Activated CD8-positive, alpha-beta memory T cell treated with anti-CD3 and anti-CD28 coated beads, Interleukin-2, amount 50 U/mL, for 24 hours (primary cell): ENCODE measurements around the gene ISG15.
"Not testable (repeated sequence)": the region's sequence is repeated elsewhere in the genome, so short reads cannot be mapped to it uniquely, and the experiment has no call there.

Source experiments
- DNase-seq: peaks from one replicate; pipeline ENCODE4 v3.0.0-alpha.2; 2020; ENCODE audit errors: extremely low read depth

ISG15 gene

DNA sequence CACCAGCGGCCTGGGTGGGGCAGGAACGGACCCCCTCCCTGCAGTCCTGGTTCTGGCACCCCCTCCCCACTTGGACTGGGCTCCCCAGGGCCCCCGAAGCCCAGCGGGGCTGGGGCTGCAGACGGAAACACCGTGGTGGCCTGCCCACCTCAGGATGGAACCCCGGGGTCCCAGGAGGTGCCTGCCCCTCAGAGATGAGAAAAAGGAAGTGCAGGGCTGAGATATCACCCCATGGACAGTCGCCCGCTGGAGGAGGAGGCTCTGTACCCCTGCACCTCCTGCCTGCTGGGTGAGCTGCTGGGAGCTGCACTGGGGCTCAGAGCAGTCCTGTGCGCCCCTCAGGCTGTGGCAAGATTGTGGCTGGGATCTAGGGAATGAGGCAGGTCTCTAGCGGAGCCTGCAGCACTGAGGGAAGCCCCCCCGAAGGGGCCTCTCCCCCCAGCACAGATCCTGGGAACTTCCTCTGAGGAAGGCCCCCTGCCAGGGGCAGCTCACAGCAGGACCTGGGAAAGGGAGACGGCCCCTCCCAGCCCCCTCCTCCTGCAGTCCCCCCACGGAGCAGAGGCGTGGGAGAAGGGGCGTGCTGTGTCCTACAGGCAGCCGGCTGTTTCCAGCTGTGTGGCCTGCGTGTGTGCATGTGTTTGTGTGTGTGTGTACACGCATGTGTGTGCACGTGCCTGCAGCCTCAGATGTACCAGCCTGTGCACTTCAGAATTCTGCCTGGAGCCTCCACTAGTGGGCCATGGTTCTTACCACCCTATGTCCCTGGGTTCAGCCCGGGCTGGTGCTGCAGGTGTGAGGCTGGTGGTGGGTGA is 13.5 kb downstream of the ISG15 start:
- DNase-seq: no peak

DNA sequence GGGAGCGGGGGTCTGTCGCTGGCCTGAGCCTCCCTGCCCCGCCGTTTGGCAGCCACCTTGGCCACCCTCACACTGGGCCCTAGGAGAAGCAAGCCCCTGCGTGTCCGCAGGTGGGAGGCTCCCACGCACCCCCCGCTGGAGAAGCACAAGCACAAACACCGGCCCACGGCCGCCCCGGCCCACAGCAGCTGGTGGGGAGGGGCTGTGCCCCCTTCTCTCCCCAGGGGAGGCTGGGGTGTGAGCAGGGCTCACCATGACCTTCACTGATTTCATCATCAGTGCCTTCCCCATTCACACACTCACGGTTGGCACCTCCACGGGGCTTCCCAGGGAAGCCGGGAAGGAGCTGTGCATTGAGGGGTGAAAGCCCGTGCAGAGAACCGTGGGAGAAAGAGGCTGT is 14.5 kb downstream of the ISG15 start:
- no peak for DNase-seq

DNA sequence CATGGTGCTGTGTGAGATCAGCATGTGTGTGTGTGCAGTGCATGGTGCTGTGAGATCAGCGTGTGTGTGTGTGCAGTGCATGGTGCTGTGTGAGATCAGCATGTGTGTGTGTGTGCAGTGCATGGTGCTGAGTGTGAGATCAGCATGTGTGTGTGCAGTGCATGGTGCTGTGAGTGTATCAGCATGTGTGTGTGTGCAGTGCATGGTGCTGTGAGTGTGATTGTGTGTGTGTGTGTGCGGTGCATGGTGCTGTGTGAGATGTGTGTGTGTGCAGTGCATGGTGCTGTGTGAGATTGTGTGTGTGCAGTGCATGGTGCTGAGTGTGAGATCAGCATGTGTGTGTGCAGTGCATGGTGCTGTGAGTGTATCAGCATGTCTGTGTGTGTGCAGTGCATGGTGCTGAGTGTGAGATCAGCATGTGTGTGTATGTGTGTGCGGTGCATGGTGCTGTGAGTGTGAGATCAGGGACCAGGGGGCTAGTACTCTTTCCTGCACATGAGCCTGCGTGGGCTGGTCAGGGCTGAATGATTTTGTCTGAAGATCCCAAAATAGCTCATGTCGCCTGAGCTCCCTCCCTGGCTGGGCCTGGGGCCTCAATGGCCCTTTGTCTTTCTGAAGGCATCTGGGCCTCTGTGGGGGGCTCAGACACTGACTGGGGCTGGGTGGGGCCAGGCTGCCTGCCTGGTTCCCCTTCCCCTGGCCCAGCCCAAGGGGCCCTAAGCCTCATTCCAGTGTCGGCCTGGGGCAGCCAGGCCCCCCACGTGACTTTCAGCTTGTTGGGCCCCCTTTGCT is 17.8 kb downstream of the ISG15 start:
- DNase-seq: not testable (repeated sequence)

DNA sequence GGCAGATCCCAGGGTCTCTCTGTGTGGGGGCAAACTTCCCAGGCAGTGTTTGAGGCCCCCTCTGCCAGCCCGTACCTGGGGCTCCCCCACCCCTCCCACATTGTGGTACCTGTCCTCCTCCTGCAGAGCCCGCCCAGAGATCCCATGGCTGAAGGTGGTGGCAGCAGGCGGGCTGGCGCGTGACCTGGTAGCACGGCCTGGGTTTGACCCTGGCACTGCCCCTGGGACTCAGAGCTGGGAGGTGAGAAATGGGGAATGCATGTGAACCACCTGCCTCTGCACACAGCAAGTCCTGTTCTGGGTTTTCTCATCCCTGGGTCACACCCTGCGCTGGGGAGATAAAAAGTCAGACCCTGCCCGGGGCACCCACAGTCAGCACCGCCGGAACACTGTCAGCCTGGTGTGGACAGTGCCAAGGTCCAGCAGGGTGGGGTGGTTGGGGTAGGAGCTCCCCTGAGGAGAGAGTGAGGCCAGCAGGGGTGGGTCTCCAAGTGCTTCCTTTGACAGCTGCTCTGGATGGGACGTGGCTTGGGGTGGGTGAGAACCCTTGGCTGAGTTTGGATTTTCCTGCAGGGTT is 18.4 kb downstream of the ISG15 start:
- DNase-seq: no peak

DNA sequence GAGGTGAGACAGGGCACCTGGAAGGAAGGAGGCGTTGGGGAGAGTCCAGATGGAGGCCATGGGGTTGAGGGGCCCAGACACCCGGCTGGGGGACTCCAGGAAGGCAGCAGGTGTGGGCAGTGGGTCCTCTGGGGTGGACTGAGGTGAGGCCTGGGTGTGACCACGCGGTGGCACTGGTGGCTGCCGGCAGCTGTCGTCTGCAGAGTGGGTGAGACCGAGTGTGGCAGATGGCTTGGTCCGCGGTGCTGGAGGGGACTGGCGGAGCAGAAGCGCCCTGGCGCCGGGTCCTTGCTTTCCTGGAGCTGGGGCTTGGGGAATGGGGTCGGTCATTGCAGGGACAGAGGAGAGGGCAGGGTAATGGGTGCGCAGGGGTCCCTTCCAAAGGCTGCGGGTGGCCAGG is 19.1 kb downstream of the ISG15 start:
- no peak for DNase-seq

DNA sequence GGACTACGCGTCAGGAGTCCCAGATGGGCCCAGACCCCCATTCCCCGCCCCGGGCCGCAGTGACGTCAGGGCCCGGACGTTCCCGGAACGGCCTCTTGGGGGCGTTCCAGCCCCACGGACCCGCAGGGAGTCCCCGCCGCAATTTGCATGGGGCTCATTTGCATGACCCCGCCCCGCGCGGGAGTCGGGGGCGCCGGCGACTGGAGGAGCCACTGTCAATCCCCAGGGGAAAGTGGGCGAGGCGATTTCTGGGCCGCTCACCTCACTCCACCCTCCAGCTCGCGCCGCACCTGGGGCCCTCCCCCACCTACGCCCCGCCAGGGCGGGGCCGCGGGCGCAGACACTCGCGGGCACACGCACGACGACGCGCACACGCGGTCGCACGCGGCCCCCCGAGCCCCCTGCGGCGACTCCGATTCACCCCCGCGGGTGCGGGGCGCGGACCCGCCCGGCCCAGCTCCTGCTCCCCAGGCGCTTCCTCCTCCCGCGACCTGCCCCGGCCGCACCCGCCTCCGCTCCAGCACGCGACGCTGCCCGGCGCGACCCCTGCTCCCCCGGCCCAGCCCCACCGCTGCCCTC is 19.8 kb downstream of the ISG15 start:
- peak; percentile 57 for DNase-seq

DNA sequence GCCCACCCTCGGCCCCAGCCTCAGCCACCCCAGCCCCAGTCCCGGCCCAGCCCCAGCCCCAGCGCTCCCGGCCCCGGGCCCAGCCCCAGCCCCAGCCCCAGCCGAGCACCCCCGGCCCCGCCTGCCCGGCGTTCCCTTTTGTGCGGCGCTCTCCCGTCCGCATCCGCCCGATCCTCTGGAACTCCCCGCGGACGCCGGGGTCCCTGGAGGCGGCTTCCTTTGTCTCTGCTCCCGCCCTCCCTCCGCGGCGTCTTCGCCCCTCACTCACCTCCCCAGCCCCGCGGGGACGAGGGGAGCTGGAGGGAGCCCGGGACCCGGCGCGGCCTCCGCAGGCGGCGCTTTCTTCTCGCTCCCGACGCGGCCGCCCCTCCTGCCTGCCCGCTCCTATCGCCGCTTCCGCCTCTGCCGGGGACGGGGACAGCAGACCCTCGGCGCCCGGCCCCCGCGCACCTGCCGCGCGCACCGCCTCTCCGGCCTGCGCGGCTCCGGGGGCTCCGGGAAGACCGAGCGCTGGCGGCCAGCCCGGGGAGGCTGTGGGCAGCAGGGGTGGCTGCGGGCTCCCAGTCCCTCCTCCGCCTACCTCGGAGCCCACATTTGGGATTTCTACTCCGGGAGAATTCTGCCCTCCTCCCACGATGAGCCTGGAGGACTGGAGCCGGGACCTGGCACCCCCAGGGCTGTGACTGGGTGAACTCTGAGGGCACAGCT is 20.6 kb downstream of the ISG15 start:
- no peak for DNase-seq

DNA sequence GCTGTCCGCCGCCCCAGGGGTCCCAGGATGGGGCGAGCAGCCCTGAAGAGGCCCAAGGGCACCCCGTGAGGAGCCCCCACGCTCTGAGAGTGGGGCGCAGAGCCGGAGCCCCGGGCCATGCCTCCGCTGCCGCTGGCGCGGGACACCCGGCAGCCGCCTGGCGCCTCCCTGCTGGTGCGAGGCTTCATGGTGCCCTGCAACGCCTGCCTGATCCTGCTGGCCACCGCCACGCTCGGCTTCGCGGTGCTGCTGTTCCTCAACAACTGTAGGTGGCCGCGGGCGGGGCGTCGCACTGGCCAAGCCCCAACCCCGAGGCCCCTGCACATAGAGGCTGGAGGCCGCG is 21.1 kb downstream of the ISG15 start:
- no peak for DNase-seq

DNA sequence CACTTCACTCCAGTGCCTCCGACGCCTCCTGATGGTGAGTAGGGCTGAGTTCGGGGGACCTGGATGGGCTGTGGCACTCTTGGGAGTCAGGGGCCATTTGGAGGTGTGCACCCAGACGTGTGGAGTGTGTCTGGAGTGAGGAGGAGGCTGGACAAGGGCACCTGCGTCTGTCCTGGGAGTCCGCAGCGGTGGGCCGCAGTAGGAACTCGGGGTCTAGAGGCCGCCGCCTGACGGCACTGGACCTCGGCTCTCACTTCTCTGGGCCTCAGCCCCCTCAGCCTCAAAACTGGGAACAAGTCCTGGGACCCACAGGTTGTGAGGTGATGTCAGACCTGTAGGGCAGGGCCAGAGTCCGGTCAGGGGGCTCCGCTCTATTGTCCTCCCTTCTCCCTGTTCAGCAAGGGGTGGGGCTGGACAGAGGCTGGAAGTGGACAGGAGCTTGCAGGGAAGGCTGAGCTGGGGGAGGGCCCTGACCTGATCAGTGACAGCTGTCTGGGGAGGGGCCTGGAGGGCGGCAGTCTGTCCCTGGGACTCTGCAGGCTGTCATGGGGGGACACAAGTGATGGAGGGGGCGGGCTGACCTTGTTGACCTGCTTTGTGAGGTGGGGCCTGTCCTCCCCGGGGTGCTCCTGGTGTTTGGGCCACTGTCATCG is 22.1 kb downstream of the ISG15 start:
- no peak for DNase-seq

DNA sequence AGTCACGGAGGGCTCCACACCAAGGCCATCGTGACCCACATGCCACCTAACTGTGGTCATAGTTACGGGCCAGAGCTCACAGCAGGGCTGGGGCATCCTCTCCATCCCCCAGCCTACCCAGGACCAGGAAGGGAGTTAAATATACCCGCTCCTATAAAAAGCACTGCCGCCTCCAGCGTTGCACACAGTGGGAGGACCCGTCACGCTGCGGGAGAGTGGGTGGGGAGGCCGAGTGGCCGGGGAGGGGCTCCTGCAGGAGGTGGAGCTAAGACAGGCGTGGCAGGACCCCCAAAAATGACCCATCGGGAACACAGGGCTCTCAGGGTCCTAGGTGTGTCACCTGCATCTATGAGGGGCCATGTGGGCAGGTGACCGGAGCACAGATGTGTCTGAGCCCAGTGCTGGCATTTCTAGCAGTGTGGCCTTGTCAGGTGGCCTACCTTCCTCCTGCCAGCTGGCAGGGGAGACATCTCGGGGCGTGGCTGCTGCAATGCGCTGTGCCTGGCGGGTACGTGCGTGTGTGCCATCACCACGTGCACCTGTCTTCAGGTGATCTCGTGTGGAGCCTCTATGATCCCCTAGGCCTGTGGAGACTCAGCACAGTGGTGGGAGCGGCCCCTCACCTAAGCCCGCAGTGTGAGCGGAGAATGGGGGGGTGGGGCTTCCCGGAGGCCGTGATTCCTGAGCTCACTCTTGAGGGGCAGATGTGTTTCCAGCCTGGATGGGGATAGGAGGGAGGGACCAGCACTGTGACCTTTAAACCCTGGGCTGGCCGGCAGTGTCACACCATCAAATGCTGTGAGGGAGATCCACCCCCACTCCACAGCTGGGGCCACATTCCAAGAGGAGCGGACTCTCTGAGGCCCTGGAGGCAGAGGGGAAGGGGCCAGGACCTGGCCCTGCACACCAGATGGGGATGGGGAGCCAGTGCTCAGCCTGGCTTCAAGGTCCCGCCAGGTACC is 24.4 kb downstream of the ISG15 start:
- no peak for DNase-seq

DNA sequence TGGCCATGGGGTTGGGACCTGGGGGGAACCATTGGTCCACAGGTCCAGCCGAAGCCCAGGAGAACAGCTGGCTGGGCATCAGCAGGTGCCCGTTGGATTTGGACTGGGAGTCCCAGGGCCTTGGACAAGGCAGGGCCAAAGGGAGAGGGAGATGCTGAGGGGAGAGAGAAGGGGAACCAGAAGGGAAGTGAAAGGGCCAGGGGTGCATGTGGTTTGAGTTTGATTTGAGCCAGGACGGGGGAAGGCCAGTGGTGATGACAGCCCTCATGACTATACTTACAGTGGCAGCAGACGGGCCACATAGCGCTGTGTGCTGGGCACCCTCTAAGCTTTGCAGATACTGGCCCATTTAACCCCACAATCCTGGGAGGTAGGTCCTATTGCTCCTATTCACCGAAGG is 25.4 kb downstream of the ISG15 start:
- no peak for DNase-seq

DNA sequence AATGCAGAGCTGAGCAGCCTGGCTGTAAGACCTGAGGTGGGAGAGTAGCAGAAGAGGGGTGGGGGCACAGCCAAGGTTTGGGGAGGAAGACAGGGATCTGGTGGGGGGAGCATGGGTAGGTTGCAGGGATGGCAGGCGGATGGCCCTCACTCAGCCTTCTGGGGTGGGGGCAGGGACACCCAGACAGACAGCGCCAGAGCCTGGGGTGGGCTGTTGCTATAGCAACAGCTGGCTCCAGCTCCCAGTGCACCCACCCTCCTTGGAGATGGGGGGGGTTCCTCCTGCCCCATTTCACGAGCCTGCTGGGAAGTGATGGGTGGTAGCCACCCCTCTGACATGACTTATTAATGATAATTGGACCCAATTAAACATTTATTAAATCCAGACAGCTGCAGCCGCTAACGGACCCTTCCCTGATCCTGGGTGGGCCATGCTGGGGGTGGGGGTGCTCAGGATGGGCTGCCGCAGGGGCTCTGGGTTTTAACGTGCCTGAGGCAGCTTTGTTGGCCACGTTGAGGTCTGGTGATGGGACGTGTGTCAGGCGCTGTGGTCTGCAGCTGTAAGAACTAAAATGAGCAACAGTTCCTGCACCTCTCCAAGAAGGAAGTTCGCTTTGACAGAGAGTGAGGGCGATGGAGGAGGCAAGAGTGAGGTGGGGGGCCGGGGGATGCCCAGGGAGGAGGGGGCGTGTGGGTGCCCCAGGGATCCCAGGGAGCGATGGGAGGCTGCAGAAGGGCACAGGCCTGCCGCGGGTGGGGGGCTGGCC is 26.0 kb downstream of the ISG15 start:
- DNase-seq: no peak

DNA sequence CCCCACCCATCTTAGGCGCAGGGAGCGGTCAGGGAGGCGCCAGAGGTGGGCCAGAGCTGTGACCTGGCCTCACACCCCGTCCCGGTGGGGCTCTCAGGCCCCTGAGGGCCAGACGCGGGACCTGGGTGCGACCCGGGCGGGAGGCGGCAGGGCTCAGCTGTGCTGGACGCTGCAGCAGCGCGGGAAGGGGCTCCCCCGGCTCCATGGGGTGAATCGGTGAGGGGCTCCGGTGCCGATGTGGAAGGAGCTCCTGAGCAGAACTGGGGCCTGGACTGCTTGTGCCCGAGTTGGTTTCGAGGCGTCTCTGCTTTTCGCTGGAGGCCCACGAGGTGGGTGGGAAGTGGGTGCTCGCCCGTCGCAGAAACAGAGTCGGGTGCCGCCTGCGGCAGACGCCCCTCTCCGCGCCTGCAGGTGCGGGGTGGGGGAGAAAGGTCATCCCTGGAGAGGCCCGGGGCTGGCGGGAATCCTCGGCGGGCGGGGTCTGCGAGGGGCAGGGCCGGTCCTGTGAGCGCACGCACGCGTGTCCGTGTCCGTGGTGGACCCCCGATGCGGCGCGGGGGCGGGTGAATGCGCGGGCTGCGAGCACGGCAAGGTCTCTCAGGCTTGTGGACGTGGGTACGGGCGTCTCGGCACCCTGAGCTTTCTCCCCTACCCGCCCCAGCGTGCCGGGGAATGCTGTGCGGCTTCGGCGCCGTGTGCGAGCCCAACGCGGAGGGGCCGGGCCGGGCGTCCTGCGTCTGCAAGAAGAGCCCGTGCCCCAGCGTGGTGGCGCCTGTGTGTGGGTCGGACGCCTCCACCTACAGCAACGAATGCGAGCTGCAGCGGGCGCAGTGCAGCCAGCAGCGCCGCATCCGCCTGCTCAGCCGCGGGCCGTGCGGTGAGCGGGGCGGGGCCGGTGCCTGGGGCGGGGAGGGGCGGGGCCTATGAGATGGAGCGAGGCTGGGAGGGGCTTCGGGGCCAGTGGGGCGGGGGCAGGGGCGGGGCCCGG is 27.0 kb downstream of the ISG15 start:
- peak; percentile 38 for DNase-seq

DNA sequence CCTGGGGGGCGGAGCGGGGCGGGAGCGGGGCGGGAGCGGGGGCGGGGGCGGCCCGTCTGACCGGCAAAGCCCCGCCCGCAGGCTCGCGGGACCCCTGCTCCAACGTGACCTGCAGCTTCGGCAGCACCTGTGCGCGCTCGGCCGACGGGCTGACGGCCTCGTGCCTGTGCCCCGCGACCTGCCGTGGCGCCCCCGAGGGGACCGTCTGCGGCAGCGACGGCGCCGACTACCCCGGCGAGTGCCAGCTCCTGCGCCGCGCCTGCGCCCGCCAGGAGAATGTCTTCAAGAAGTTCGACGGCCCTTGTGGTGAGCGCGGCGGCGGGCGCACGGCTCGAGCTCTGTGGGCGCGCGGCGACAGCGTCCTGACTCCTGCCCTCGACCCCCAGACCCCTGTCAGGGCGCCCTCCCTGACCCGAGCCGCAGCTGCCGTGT is 27.8 kb downstream of the ISG15 start:
- DNase-seq: no peak

DNA sequence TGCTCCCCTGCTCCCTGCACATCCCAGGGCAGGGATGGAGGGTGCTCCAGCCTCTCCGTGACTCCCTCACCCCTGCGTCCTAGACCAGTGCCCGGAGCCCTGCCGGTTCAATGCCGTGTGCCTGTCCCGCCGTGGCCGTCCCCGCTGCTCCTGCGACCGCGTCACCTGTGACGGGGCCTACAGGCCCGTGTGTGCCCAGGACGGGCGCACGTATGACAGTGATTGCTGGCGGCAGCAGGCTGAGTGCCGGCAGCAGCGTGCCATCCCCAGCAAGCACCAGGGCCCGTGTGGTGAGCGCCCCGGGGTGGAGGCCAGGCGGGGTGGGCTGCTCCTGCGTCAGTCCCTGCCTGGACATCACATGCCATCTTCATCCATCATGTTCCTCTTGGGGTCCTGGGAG is 28.6 kb downstream of the ISG15 start:
- DNase-seq: no peak

DNA sequence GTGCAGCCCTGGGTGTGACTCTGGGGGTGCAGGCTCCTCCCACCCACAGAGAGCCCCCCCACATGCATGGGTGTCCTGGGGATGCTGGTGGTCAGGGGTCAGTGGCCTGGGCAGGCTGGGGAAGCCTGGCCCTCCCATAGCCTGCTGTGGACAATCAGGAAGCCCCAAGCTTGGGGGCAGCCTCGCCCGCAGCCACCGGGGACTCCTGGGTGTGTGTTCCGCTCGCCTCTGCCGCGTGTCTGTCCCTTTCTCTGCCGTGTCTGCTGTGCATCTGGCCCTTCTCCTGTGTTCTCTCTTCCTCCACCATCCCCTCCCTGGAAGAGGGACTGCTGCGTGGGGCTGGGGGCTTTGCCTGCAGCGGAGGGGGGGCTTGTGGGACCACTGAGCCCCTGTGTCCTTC is 29.5 kb downstream of the ISG15 start:
- no peak for DNase-seq

DNA sequence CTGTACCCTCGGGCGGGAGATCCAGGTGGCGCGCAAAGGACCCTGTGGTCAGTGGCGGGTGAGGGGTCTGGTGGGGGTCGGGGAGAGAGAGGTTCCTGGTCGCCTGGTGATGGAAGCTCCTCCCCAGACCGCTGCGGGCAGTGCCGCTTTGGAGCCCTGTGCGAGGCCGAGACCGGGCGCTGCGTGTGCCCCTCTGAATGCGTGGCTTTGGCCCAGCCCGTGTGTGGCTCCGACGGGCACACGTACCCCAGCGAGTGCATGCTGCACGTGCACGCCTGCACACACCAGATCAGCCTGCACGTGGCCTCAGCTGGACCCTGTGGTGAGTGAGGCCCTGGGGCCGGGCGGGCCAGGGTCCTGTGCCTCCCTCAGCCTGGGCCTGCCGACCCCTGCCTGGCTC is 30.1 kb downstream of the ISG15 start:
- DNase-seq: no peak

DNA sequence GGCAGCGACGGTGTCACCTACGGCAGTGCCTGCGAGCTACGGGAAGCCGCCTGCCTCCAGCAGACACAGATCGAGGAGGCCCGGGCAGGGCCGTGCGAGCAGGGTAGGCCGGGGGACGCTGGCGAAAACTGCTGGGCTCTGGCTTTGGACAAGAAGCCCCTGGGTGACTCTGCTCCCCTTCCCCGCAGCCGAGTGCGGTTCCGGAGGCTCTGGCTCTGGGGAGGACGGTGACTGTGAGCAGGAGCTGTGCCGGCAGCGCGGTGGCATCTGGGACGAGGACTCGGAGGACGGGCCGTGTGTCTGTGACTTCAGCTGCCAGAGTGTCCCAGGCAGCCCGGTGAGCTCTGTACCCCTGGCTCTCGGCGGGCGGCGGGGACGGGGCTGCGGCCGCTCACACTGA is 30.6 kb downstream of the ISG15 start:
- DNase-seq: no peak
